Osteoblast (primary cell): Measurements from ENCODE around the gene IFNA6. TPM values are rescaled to one million over a fixed set of nuclear protein-coding genes. Genes with fewer than 3 reads are reported as not detected.

Experiments used
- DNase-seq: peaks from one replicate; pipeline ENCODE4 v3.0.0; 2011; ENCODE audit warnings: low spot score, mixed read lengths; ENCODE audit not compliant: insufficient read length; ENCODE audit errors: missing footprints
- H2AFZ ChIP-seq: 2 replicates; pipeline ENCODE4 v1.6.0; 2011; ENCODE audit warnings: mild to moderate bottlenecking, low read length
- H3K27ac ChIP-seq: 2 replicates; pipeline ENCODE4 v1.5.1; 2011; ENCODE audit warnings: mild to moderate bottlenecking, low read depth, low read length, moderate library complexity
- H3K27me3 ChIP-seq: 2 replicates; pipeline ENCODE4 v1.6.0; 2012; ENCODE audit warnings: mild to moderate bottlenecking, control low read depth, inconsistent platforms, low read length, moderate library complexity; ENCODE audit not compliant: insufficient read depth
- H3K36me3 ChIP-seq: 2 replicates; pipeline ENCODE4 v1.5.1; 2011; ENCODE audit warnings: mild to moderate bottlenecking, low read length, control low read depth, moderate library complexity; ENCODE audit not compliant: insufficient read depth
- H3K4me1 ChIP-seq: 2 replicates; pipeline ENCODE4 v1.5.1; 2011; ENCODE audit warnings: mild to moderate bottlenecking, low read length, control low read depth, moderate library complexity; ENCODE audit not compliant: insufficient read depth
- H3K4me2 ChIP-seq: 2 replicates; pipeline ENCODE4 v1.6.0; 2011; ENCODE audit warnings: mild to moderate bottlenecking, low read length; ENCODE audit not compliant: insufficient read depth
- H3K4me3 ChIP-seq: fragments of 200-600 bp; sonication (generic); 3 replicates; pipeline ENCODE4 v1.5.1; 2012; ENCODE audit warnings: mild to moderate bottlenecking, low read length, inconsistent platforms; ENCODE audit not compliant: insufficient read depth
- H3K79me2 ChIP-seq: 2 replicates; pipeline ENCODE4 v1.6.0; 2012; ENCODE audit warnings: mild to moderate bottlenecking, low read length, control low read depth, inconsistent platforms; ENCODE audit not compliant: insufficient read depth
- H3K9me3 ChIP-seq: 2 replicates; pipeline ENCODE4 v1.5.1; 2011; ENCODE audit warnings: low read depth, low read length, control low read depth
- H4K20me1 ChIP-seq: 2 replicates; pipeline ENCODE4 v1.6.0; 2012; ENCODE audit warnings: mild to moderate bottlenecking, low read length, control low read depth; ENCODE audit not compliant: insufficient read depth
- CTCF ChIP-seq: IDR thresholded peaks from 2 replicates; pipeline ENCODE4 v1.5.1; 2011; ENCODE audit warnings: mild to moderate bottlenecking, low read depth, low read length, moderate library complexity; ENCODE audit errors: extremely low read depth
- total RNA-seq: library from RNA; depleted of rRNA; stranded (reverse); fragments of >200 nt; gene quantifications from 2 replicates; pipeline ENCODE4 v1.2.3, GENCODE V29; 2012

IFNA6 gene
- total RNA-seq, 1 donor, result not detected

- TF ChIP-seq CTCF, result no peak
- H3K27ac ChIP-seq, result no peak overlapping the region
- H3K79me2 ChIP-seq, result no peaks in the 10 kb centered on the region
- H3K9me3 ChIP-seq, result no peaks in the 10 kb centered on the region
- no peaks in the 10 kb centered on the region for H3K4me1 ChIP-seq
- H3K27me3 ChIP-seq, result peaks cover 14% of the 10 kb centered on the region
- DNase-seq, result no peak
- H2AFZ ChIP-seq, result no peak overlapping the region
- no peak overlapping the region for H3K4me2 ChIP-seq
- H4K20me1 ChIP-seq, result no peaks in the 10 kb centered on the region
- H3K36me3 ChIP-seq, result no peaks in the 10 kb centered on the region
- no peak overlapping the region for H3K4me3 ChIP-seq
Observed at GRCh38 chr9:21348430-21348970, 2.2 kb downstream of the IFNA6 start.

- no peak for DNase-seq
- no peak overlapping the region for H2AFZ ChIP-seq
- H3K27me3 ChIP-seq, result peaks cover 13% of the 10 kb centered on the region
- H3K27ac ChIP-seq, result no peak overlapping the region
- no peak for TF ChIP-seq CTCF
- no peaks in the 10 kb centered on the region for H3K36me3 ChIP-seq
- H4K20me1 ChIP-seq, result no peaks in the 10 kb centered on the region
- peaks cover 1% of the 10 kb centered on the region for H3K4me1 ChIP-seq
- no peaks in the 10 kb centered on the region for H3K9me3 ChIP-seq
- no peaks in the 10 kb centered on the region for H3K79me2 ChIP-seq
- H3K4me3 ChIP-seq, result no peak overlapping the region
- no peak overlapping the region for H3K4me2 ChIP-seq
Observed at GRCh38 chr9:21340735-21341134, 10.0 kb downstream of the IFNA6 start.

GRCh38 chr9:21336457-21336856 is 14.2 kb downstream of the IFNA6 start:
- Histone ChIP-seq H3K27ac (no peak overlapping the region), H3K4me3 (no peak overlapping the region), H2AFZ (peak overlapping the region; percentile 57), H3K36me3 (peaks cover 16% of the 10 kb centered on the region), H3K27me3 (peaks cover 13% of the 10 kb centered on the region), H3K79me2 (peaks cover 40% of the 10 kb centered on the region), H4K20me1 (peaks cover 27% of the 10 kb centered on the region), H3K9me3 (no peaks in the 10 kb centered on the region), H3K4me2 (no peak overlapping the region), H3K4me1 (peaks cover 32% of the 10 kb centered on the region)
- DNase-seq, result no peak
- TF ChIP-seq CTCF, result no peak

GRCh38 chr9:21334701-21335632 is 15.7 kb downstream of the IFNA6 start, which contains the start of gene KLHL9:
Gene KLHL9, minus strand, starts transcription at chr9:21335404. Its CDS starts 545 bp downstream, at chr9:21334859.
- Histone ChIP-seq H4K20me1 (peaks cover 41% of the 10 kb centered on the region), H3K36me3 (peaks cover 16% of the 10 kb centered on the region), H3K4me3 (peak within 1 kb of the TSS; percentile 91), H3K79me2 (peaks cover 55% of the 10 kb centered on the region), H3K27me3 (peaks cover 8% of the 10 kb centered on the region), H3K4me1 (peaks cover 41% of the 10 kb centered on the region), H2AFZ (peak within 1 kb of the TSS; percentile 94), H3K27ac (peak within 1 kb of the TSS; percentile 95), H3K9me3 (no peaks in the 10 kb centered on the region), H3K4me2 (peak within 1 kb of the TSS; percentile 93)
- no peak for TF ChIP-seq CTCF
- DNase-seq, result peak; percentile 97
